SK-N-SH treated with all-trans-retinoic acid at 6 μM for 48 hours (cell line): Measurements from ENCODE around the gene CXorf66.

Experiments
- ATAC-seq: fragments of 200-7000 bp; cut with Tn5 transposase; 3 replicates; pipeline ENCODE4 v1.9.1; 2020; ENCODE audit warnings: mild to moderate bottlenecking, moderate library complexity
- ARNTL ChIP-seq: fragments of 450-650 bp; formaldehyde crosslinking; IDR thresholded peaks from 2 replicates; pipeline ENCODE4 v1.5.0; 2020; ENCODE audit warnings: low read depth, mild to moderate bottlenecking, moderate library complexity, borderline replicate concordance
- BACH2 ChIP-seq: fragments of 250-450 bp; sonication (Bioruptor Pico); IDR thresholded peaks from 2 replicates; pipeline ENCODE4 v1.9.0; 2021; ENCODE audit warnings: mild to moderate bottlenecking, borderline replicate concordance
- CSDC2 ChIP-seq: fragments of 250-450 bp; sonication (Bioruptor Pico); IDR thresholded peaks from 2 replicates; pipeline ENCODE4 v1.5.0; 2020; ENCODE audit warnings: mild to moderate bottlenecking, moderate library complexity
- ESRRG ChIP-seq: fragments of 250-450 bp; sonication (Bioruptor Pico); IDR thresholded peaks from 2 replicates; pipeline ENCODE4 v1.6.1; 2021; ENCODE audit warnings: mild to moderate bottlenecking
- GLIS3 ChIP-seq: fragments of 250-450 bp; sonication (Bioruptor Pico); IDR thresholded peaks from 2 replicates; pipeline ENCODE4 v1.5.0; 2020; ENCODE audit warnings: mild to moderate bottlenecking, moderate library complexity
- ISL1 ChIP-seq: fragments of 250-450 bp; sonication (Bioruptor Pico); IDR thresholded peaks from 2 replicates; pipeline ENCODE4 v2.1.2; 2022; ENCODE audit warnings: mild to moderate bottlenecking, moderate library complexity
- OSR1 ChIP-seq: fragments of 250-450 bp; sonication (Bioruptor Pico); IDR thresholded peaks from 2 replicates; pipeline ENCODE4 v1.8.0; 2022; ENCODE audit warnings: moderate library complexity, mild to moderate bottlenecking, inconsistent platforms
- PPARA ChIP-seq: fragments of 250-450 bp; sonication (Bioruptor Pico); IDR thresholded peaks from 2 replicates; pipeline ENCODE4 v1.5.0; 2020; ENCODE audit warnings: mild to moderate bottlenecking, borderline replicate concordance
- RARB ChIP-seq: fragments of 250-450 bp; sonication (Bioruptor Pico); IDR thresholded peaks from 2 replicates; pipeline ENCODE4 v1.8.0; 2021; ENCODE audit warnings: mild to moderate bottlenecking, moderate library complexity
- SNAI2 ChIP-seq: fragments of 250-450 bp; sonication (Bioruptor Pico); IDR thresholded peaks from 2 replicates; pipeline ENCODE4 v1.5.0; 2020; ENCODE audit warnings: mild to moderate bottlenecking, moderate library complexity
- TCF4 ChIP-seq: fragments of 250-450 bp; sonication (Bioruptor Pico); IDR thresholded peaks from 2 replicates; pipeline ENCODE4 v1.8.0; 2021; ENCODE audit warnings: mild to moderate bottlenecking, moderate library complexity, borderline replicate concordance
- TOX ChIP-seq: fragments of 250-450 bp; sonication (Bioruptor Pico); IDR thresholded peaks from 2 replicates; pipeline ENCODE4 v1.8.0; 2021; ENCODE audit warnings: mild to moderate bottlenecking, moderate library complexity, borderline replicate concordance
- ZC3H10 ChIP-seq: fragments of 250-450 bp; sonication (Bioruptor Pico); IDR thresholded peaks from 2 replicates; pipeline ENCODE4 v1.5.1; 2021; ENCODE audit warnings: mild to moderate bottlenecking, moderate library complexity
- ZFP3 ChIP-seq: fragments of 250-450 bp; sonication (Bioruptor Pico); IDR thresholded peaks from 2 replicates; pipeline ENCODE4 v1.5.0; 2020; ENCODE audit warnings: mild to moderate bottlenecking, moderate library complexity
- ZFP30 ChIP-seq: fragments of 450-650 bp; formaldehyde crosslinking; IDR thresholded peaks from 2 replicates; pipeline ENCODE4 v1.5.0; 2022; ENCODE audit warnings: mild to moderate bottlenecking, moderate library complexity
- ZNF565 ChIP-seq: fragments of 450-650 bp; formaldehyde crosslinking; conservative IDR thresholded peaks from 2 replicates; pipeline ENCODE4 v1.5.0; 2020; ENCODE audit warnings: low read depth, mild to moderate bottlenecking, moderate library complexity
- ZNF70 ChIP-seq: fragments of 450-650 bp; formaldehyde crosslinking; IDR thresholded peaks from 2 replicates; pipeline ENCODE4 v1.5.0; 2020; ENCODE audit warnings: mild to moderate bottlenecking, moderate library complexity
- TF ChIP-seq, protein P1 (sequence below): fragments of 250-450 bp; sonication (Bioruptor Pico); IDR thresholded peaks from 2 replicates; pipeline ENCODE4 v1.5.1; 2021; ENCODE audit warnings: mild to moderate bottlenecking, moderate library complexity
- TF ChIP-seq, protein P2 (sequence below): fragments of 250-450 bp; sonication (Bioruptor Pico); IDR thresholded peaks from 2 replicates; pipeline ENCODE4 v1.5.0; 2020; ENCODE audit warnings: mild to moderate bottlenecking, moderate library complexity
- TF ChIP-seq, protein P3 (sequence below): fragments of 250-450 bp; sonication (Bioruptor Pico); IDR thresholded peaks from 2 replicates; pipeline ENCODE4 v1.8.0; 2021; ENCODE audit warnings: low read depth, mild to moderate bottlenecking, moderate library complexity, borderline replicate concordance
- TF ChIP-seq, protein P4 (sequence below): fragments of 250-450 bp; sonication (Bioruptor Pico); IDR thresholded peaks from 2 replicates; pipeline ENCODE4 v1.8.0; 2020; ENCODE audit warnings: mild to moderate bottlenecking, moderate library complexity, borderline replicate concordance
- TF ChIP-seq, protein P5 (sequence below): fragments of 250-450 bp; sonication (Bioruptor Pico); IDR thresholded peaks from 2 replicates; pipeline ENCODE4 v1.5.1; 2020; ENCODE audit warnings: low read depth, mild to moderate bottlenecking, moderate library complexity

Gene CXorf66

DNA sequence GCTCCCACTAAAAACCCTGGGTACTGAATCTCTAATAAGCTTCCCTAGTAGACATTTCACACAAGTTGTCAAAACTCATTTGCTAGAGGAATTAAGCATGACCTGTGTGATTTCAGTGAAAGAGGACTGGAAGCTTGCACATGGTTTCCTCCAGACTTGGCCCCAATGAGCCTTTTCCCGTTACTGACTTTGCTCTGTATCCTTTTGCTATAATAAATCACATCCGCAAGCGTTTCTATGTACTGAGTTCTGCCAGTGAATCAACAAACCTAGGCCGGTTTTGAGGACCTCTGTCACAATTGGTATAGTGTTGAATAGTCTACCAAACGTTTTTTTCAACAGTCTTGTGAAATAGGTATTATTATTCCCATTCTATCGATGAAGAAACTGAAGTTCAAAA is 40.6 kb downstream of the CXorf66 start:
- TF ChIP-seq BACH2 (CRISPR knock-in tag), result no peak
- TF ChIP-seq ISL1 (CRISPR knock-in tag), result no peak
- no peak for TF ChIP-seq ARNTL (CRISPR knock-in tag)
- no peak for TF ChIP-seq CSDC2
- TF ChIP-seq SNAI2 (CRISPR knock-in tag), result no peak
- TF ChIP-seq, protein P1, sequence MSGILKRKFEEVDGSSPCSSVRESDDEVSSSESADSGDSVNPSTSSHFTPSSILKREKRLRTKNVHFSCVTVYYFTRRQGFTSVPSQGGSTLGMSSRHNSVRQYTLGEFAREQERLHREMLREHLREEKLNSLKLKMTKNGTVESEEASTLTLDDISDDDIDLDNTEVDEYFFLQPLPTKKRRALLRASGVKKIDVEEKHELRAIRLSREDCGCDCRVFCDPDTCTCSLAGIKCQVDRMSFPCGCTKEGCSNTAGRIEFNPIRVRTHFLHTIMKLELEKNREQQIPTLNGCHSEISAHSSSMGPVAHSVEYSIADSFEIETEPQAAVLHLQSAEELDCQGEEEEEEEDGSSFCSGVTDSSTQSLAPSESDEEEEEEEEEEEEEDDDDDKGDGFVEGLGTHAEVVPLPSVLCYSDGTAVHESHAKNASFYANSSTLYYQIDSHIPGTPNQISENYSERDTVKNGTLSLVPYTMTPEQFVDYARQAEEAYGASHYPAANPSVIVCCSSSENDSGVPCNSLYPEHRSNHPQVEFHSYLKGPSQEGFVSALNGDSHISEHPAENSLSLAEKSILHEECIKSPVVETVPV (CRISPR knock-in tag), result no peak
- TF ChIP-seq, protein P2, sequence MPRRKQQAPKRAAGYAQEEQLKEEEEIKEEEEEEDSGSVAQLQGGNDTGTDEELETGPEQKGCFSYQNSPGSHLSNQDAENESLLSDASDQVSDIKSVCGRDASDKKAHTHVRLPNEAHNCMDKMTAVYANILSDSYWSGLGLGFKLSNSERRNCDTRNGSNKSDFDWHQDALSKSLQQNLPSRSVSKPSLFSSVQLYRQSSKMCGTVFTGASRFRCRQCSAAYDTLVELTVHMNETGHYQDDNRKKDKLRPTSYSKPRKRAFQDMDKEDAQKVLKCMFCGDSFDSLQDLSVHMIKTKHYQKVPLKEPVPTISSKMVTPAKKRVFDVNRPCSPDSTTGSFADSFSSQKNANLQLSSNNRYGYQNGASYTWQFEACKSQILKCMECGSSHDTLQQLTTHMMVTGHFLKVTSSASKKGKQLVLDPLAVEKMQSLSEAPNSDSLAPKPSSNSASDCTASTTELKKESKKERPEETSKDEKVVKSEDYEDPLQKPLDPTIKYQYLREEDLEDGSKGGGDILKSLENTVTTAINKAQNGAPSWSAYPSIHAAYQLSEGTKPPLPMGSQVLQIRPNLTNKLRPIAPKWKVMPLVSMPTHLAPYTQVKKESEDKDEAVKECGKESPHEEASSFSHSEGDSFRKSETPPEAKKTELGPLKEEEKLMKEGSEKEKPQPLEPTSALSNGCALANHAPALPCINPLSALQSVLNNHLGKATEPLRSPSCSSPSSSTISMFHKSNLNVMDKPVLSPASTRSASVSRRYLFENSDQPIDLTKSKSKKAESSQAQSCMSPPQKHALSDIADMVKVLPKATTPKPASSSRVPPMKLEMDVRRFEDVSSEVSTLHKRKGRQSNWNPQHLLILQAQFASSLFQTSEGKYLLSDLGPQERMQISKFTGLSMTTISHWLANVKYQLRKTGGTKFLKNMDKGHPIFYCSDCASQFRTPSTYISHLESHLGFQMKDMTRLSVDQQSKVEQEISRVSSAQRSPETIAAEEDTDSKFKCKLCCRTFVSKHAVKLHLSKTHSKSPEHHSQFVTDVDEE (CRISPR knock-in tag), result no peak
- no peak for TF ChIP-seq OSR1 (CRISPR knock-in tag)
- no peak for TF ChIP-seq TCF4 (CRISPR knock-in tag)
- no peak for TF ChIP-seq GLIS3 (CRISPR knock-in tag)
- no peak for TF ChIP-seq ZNF70
- TF ChIP-seq, protein P3, sequence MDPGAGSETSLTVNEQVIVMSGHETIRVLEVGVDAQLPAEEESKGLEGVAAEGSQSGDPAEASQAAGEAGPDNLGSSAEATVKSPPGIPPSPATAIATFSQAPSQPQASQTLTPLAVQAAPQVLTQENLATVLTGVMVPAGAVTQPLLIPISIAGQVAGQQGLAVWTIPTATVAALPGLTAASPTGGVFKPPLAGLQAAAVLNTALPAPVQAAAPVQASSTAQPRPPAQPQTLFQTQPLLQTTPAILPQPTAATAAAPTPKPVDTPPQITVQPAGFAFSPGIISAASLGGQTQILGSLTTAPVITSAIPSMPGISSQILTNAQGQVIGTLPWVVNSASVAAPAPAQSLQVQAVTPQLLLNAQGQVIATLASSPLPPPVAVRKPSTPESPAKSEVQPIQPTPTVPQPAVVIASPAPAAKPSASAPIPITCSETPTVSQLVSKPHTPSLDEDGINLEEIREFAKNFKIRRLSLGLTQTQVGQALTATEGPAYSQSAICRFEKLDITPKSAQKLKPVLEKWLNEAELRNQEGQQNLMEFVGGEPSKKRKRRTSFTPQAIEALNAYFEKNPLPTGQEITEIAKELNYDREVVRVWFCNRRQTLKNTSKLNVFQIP (CRISPR knock-in tag), result no peak
- TF ChIP-seq, protein P4, sequence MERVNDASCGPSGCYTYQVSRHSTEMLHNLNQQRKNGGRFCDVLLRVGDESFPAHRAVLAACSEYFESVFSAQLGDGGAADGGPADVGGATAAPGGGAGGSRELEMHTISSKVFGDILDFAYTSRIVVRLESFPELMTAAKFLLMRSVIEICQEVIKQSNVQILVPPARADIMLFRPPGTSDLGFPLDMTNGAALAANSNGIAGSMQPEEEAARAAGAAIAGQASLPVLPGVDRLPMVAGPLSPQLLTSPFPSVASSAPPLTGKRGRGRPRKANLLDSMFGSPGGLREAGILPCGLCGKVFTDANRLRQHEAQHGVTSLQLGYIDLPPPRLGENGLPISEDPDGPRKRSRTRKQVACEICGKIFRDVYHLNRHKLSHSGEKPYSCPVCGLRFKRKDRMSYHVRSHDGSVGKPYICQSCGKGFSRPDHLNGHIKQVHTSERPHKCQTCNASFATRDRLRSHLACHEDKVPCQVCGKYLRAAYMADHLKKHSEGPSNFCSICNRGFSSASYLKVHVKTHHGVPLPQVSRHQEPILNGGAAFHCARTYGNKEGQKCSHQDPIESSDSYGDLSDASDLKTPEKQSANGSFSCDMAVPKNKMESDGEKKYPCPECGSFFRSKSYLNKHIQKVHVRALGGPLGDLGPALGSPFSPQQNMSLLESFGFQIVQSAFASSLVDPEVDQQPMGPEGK (CRISPR knock-in tag), result no peak
- no peak for TF ChIP-seq PPARA (CRISPR knock-in tag)
- no peak for TF ChIP-seq ZNF565
- no peak for TF ChIP-seq ZC3H10
- TF ChIP-seq TOX (CRISPR knock-in tag), result no peak
- TF ChIP-seq ZFP30 (CRISPR knock-in tag), result no peak
- TF ChIP-seq ZFP3 (CRISPR knock-in tag), result no peak
- no peak for TF ChIP-seq ESRRG (CRISPR knock-in tag)
- TF ChIP-seq, all 23 proteins: peak for 0
- peak; percentile 56 for ATAC-seq

DNA sequence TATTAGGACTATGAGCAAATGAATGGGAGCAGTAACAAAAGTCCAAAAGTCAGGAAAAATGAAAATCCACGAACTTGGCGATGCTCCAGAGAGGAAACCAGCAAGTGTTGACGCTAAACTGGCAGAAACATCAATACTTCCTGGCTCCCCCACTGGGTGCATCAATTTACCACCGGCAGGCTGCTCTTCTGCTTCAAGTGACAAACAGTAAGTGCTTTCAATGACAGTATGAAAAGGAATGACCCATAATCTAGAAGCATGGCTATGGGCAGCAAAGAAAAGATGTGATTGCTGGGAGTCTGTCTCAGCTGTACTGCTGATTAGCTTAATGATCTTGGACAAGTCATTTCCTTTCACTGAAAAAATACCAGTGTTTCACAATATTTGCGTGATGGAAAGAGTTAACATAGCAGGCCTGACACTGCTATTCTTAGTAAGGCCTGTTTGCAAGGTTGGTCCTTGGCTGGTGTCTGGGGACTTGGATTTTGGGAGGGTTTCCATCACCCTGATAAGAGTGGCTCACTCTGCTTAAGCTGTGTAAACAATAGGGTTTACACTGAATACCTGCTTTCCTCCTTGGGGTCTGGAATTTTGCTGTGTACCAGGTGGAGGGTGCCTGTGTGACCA is 41.1 kb downstream of the CXorf66 start:
- peak; percentile 63 for ATAC-seq
- no peak for TF ChIP-seq ISL1 (CRISPR knock-in tag)
- TF ChIP-seq BACH2 (CRISPR knock-in tag), result no peak
- no peak for TF ChIP-seq CSDC2
- no peak for TF ChIP-seq GLIS3 (CRISPR knock-in tag)
- no peak for TF ChIP-seq TCF4 (CRISPR knock-in tag)
- TF ChIP-seq ESRRG (CRISPR knock-in tag), result no peak
- TF ChIP-seq, protein P5, sequence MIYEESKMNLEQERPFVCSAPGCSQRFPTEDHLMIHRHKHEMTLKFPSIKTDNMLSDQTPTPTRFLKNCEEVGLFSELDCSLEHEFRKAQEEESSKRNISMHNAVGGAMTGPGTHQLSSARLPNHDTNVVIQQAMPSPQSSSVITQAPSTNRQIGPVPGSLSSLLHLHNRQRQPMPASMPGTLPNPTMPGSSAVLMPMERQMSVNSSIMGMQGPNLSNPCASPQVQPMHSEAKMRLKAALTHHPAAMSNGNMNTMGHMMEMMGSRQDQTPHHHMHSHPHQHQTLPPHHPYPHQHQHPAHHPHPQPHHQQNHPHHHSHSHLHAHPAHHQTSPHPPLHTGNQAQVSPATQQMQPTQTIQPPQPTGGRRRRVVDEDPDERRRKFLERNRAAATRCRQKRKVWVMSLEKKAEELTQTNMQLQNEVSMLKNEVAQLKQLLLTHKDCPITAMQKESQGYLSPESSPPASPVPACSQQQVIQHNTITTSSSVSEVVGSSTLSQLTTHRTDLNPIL (CRISPR knock-in tag), result no peak
- TF ChIP-seq, protein P2 (CRISPR knock-in tag), result no peak
- no peak for TF ChIP-seq ZFP3 (CRISPR knock-in tag)
- TF ChIP-seq ARNTL (CRISPR knock-in tag), result no peak
- no peak for TF ChIP-seq SNAI2 (CRISPR knock-in tag)
- TF ChIP-seq, protein P1 (CRISPR knock-in tag), result no peak
- TF ChIP-seq RARB, result no peak
- TF ChIP-seq, protein P3 (CRISPR knock-in tag), result no peak
- no peak for TF ChIP-seq TOX (CRISPR knock-in tag)
- no peak for TF ChIP-seq OSR1 (CRISPR knock-in tag)
- no peak for TF ChIP-seq PPARA (CRISPR knock-in tag)
- TF ChIP-seq ZC3H10, result no peak
